Central memory CD4-positive, alpha-beta T cell (primary cell): Measurements from ENCODE around the gene MARK2.
A peak's percentile ranks its signal among the peaks of the same experiment; 100 is the strongest.
"Not testable (repeated sequence)": the region's sequence is repeated elsewhere in the genome, so short reads cannot be mapped to it uniquely, and the experiment has no call there.

Experiments used
- DNase-seq: peaks from one replicate; pipeline ENCODE4 v3.0.0; 2022

Gene MARK2

GRCh38 chr11:63858628-63859550 is 20.0 kb downstream of the MARK2 start:
- no peak for DNase-seq

GRCh38 chr11:63862923-63863322 is 24.0 kb downstream of the MARK2 start:
- DNase-seq: no peak

- DNase-seq: not testable (repeated sequence)
Observed at GRCh38 chr11:63863620-63864019, 24.7 kb downstream of the MARK2 start.

- DNase-seq: peak; percentile 77
Observed at GRCh38 chr11:63866211-63866610, 27.3 kb downstream of the MARK2 start.

GRCh38 chr11:63867511-63867910 is 28.6 kb downstream of the MARK2 start:
- no peak for DNase-seq

- DNase-seq: no peak
Observed at GRCh38 chr11:63868399-63869064, 29.6 kb downstream of the MARK2 start.

- DNase-seq: no peak
Observed at GRCh38 chr11:63869171-63869591, 30.3 kb downstream of the MARK2 start.

GRCh38 chr11:63869683-63870082 is 30.8 kb downstream of the MARK2 start:
- peak; percentile 68 for DNase-seq

GRCh38 chr11:63870351-63871140 is 31.6 kb downstream of the MARK2 start:
- no peak for DNase-seq

GRCh38 chr11:63871962-63872799 is 33.3 kb downstream of the MARK2 start:
- DNase-seq: peak; percentile 31

GRCh38 chr11:63872800-63873197 is 33.9 kb downstream of the MARK2 start:
- no peak for DNase-seq

- DNase-seq: no peak
Observed at GRCh38 chr11:63873311-63873710, 34.4 kb downstream of the MARK2 start.

- DNase-seq: no peak
Observed at GRCh38 chr11:63874511-63874910, 35.6 kb downstream of the MARK2 start.

GRCh38 chr11:63875506-63876065 is 36.7 kb downstream of the MARK2 start:
- DNase-seq: no peak

- DNase-seq: no peak
Observed at GRCh38 chr11:63876616-63877015, 37.7 kb downstream of the MARK2 start.

- no peak for DNase-seq
Observed at GRCh38 chr11:63877658-63878241, 38.8 kb downstream of the MARK2 start.

GRCh38 chr11:63879598-63880402 is 40.9 kb downstream of the MARK2 start:
- no peak for DNase-seq

- no peak for DNase-seq
Observed at GRCh38 chr11:63880403-63880790, 41.5 kb downstream of the MARK2 start.

- peak; percentile 31 for DNase-seq
Observed at GRCh38 chr11:63882555-63883242, 43.8 kb downstream of the MARK2 start.

- DNase-seq: no peak
Observed at GRCh38 chr11:63883791-63884190, 44.9 kb downstream of the MARK2 start.
